HEK293 (cell line): ENCODE measurements around the gene GRM3.

Source experiments
- CTCF ChIA-PET: fragments of 350-600 bp; formaldehyde crosslinking; extraction: SDS; loops from one replicate; lab custom pipeline; 2021; ENCODE audit warnings: antibody characterized with exemption; lab: Yijun Ruan, JAX
- POLR2A ChIA-PET: fragments of 300-600 bp; formaldehyde crosslinking; extraction: SDS; loops from one replicate; lab custom pipeline; 2020; ENCODE audit warnings: antibody characterized with exemption, inconsistent platforms; lab: Yijun Ruan, JAX
- H3K27ac ChIP-seq: fragments of 200-500 bp; sonication (Bioruptor generic); 2 replicates; pipeline ENCODE4 v1.5.1; 2014; ENCODE audit warnings: low read depth, low read length, control low read depth, inconsistent platforms; ENCODE audit errors: extremely low read depth
- H3K36me3 ChIP-seq, 2 experiments: fragments of 200-500 bp in 1 of 2; sonication (Bioruptor generic) in 1 of 2; 1 replicate in 1 of 2; 2 replicates in 1 of 2; pipeline ENCODE4 v1.5.1; 2014 to 2017; ENCODE audit warnings: inconsistent platforms in 2 of 2, low read length in 2 of 2; ENCODE audit not compliant: control insufficient read depth in 2 of 2, insufficient read depth in 1 of 2
- H3K4me1 ChIP-seq: fragments of 200-500 bp; sonication (Bioruptor generic); 2 replicates; pipeline ENCODE4 v1.5.1; 2014; ENCODE audit warnings: mild to moderate bottlenecking, low read length, inconsistent platforms; ENCODE audit not compliant: control insufficient read depth, insufficient read depth
- H3K4me3 ChIP-seq: 2 replicates; pipeline ENCODE4 v1.5.1; 2011; ENCODE audit warnings: low read depth, mild to moderate bottlenecking, control low read depth, low read length, moderate library complexity
- H3K9me3 ChIP-seq: fragments of 200-500 bp; sonication (Bioruptor generic); 2 replicates; pipeline ENCODE4 v1.5.1; 2014; ENCODE audit warnings: low read depth, low read length, inconsistent platforms; ENCODE audit not compliant: control insufficient read depth, insufficient read depth
- FEZF1 ChIP-seq: fragments of 450-650 bp; formaldehyde crosslinking; IDR thresholded peaks from 2 replicates; pipeline ENCODE4 v1.5.1; 2016; ENCODE audit warnings: missing biosample characterization, missing genetic modification characterization
- GLI2 ChIP-seq: fragments of 450-650 bp; formaldehyde crosslinking; IDR thresholded peaks from 2 replicates; pipeline ENCODE4; 2017; ENCODE audit warnings: missing biosample characterization, missing genetic modification characterization, low read depth, borderline replicate concordance
- IKZF3 ChIP-seq: fragments of 450-650 bp; IDR thresholded peaks from 2 replicates; pipeline ENCODE4 v1.5.0; 2018; ENCODE audit warnings: missing biosample characterization, mild to moderate bottlenecking, missing genetic modification characterization, moderate library complexity
- OSR2 ChIP-seq: fragments of 450-650 bp; formaldehyde crosslinking; IDR thresholded peaks from 2 replicates; pipeline ENCODE4 v1.5.1; 2016; ENCODE audit warnings: missing biosample characterization, missing genetic modification characterization
- PRDM1 ChIP-seq: fragments of 450-650 bp; formaldehyde crosslinking; IDR thresholded peaks from 2 replicates; pipeline ENCODE4; 2016; ENCODE audit warnings: missing biosample characterization, missing genetic modification characterization
- SCRT1 ChIP-seq: fragments of 450-650 bp; formaldehyde crosslinking; IDR thresholded peaks from 2 replicates; pipeline ENCODE4 v1.5.1; 2016; ENCODE audit warnings: missing biosample characterization, missing genetic modification characterization, borderline replicate concordance
- SCRT2 ChIP-seq: fragments of 450-650 bp; formaldehyde crosslinking; IDR thresholded peaks from 2 replicates; pipeline ENCODE4 v1.5.1; 2016; ENCODE audit warnings: missing biosample characterization, missing genetic modification characterization
- TCF7L2 ChIP-seq: IDR thresholded peaks from 2 replicates; pipeline ENCODE4 v1.6.1; 2011; ENCODE audit warnings: low read depth, mild to moderate bottlenecking, inconsistent platforms, low read length, moderate library complexity, borderline replicate concordance
- YY1 ChIP-seq: fragments of 450-650 bp; formaldehyde crosslinking; IDR thresholded peaks from 2 replicates; pipeline ENCODE4 v1.5.1; 2018; ENCODE audit warnings: missing biosample characterization, missing genetic modification characterization
- ZBTB1 ChIP-seq: fragments of 450-650 bp; formaldehyde crosslinking; IDR thresholded peaks from 2 replicates; pipeline ENCODE4 v1.5.1; 2016; ENCODE audit warnings: missing biosample characterization, missing genetic modification characterization
- ZBTB8A ChIP-seq: fragments of 450-650 bp; formaldehyde crosslinking; IDR thresholded peaks from 2 replicates; pipeline ENCODE4 v1.5.1; 2016; ENCODE audit warnings: missing biosample characterization, missing genetic modification characterization
- ZIC2 ChIP-seq: fragments of 450-650 bp; formaldehyde crosslinking; IDR thresholded peaks from 2 replicates; pipeline ENCODE4 v1.5.1; 2016; ENCODE audit warnings: missing biosample characterization, missing genetic modification characterization
- ZNF324 ChIP-seq: fragments of 450-650 bp; formaldehyde crosslinking; IDR thresholded peaks from 2 replicates; pipeline ENCODE4 v1.5.1; 2016; ENCODE audit warnings: missing biosample characterization, missing genetic modification characterization
- ZNF561 ChIP-seq: fragments of 450-650 bp; IDR thresholded peaks from 2 replicates; pipeline ENCODE4 v1.5.1; 2018; ENCODE audit warnings: missing biosample characterization, missing genetic modification characterization, borderline replicate concordance
- ZNF596 ChIP-seq: fragments of 450-650 bp; IDR thresholded peaks from 2 replicates; pipeline ENCODE4 v1.5.0; 2018; ENCODE audit warnings: missing biosample characterization, mild to moderate bottlenecking, missing genetic modification characterization, moderate library complexity
- ZNF660 ChIP-seq: fragments of 450-650 bp; IDR thresholded peaks from 2 replicates; pipeline ENCODE4 v1.5.1; 2018; ENCODE audit warnings: missing biosample characterization, mild to moderate bottlenecking, missing genetic modification characterization
- ZNF792 ChIP-seq: fragments of 450-650 bp; formaldehyde crosslinking; IDR thresholded peaks from 2 replicates; pipeline ENCODE4 v1.5.1; 2016; ENCODE audit warnings: missing biosample characterization, missing genetic modification characterization
- ZNF843 ChIP-seq: fragments of 450-650 bp; formaldehyde crosslinking; IDR thresholded peaks from 2 replicates; pipeline ENCODE4 v1.5.1; 2016; ENCODE audit warnings: missing biosample characterization, missing genetic modification characterization
- ZSCAN30 ChIP-seq: fragments of 450-650 bp; IDR thresholded peaks from 2 replicates; pipeline ENCODE4 v1.5.1; 2018; ENCODE audit warnings: missing biosample characterization, mild to moderate bottlenecking, missing genetic modification characterization, moderate library complexity
- TF ChIP-seq, protein P1 (sequence below): fragments of 450-650 bp; formaldehyde crosslinking; IDR thresholded peaks from 2 replicates; pipeline ENCODE4 v1.5.1; 2017; ENCODE audit warnings: missing biosample characterization, missing genetic modification characterization
- TF ChIP-seq, protein P2 (sequence below): fragments of 450-650 bp; formaldehyde crosslinking; IDR thresholded peaks from 2 replicates; pipeline ENCODE4 v1.5.1; 2016; ENCODE audit warnings: missing biosample characterization, missing genetic modification characterization
- TF ChIP-seq, protein P3 (sequence below): fragments of 450-650 bp; formaldehyde crosslinking; IDR thresholded peaks from 2 replicates; pipeline ENCODE4 v1.5.1; 2017; ENCODE audit warnings: missing biosample characterization, missing genetic modification characterization
- TF ChIP-seq, protein P4 (sequence below): fragments of 450-650 bp; formaldehyde crosslinking; IDR thresholded peaks from 2 replicates; pipeline ENCODE4 v1.5.1; 2016; ENCODE audit warnings: missing biosample characterization, missing genetic modification characterization
- TF ChIP-seq, protein P5 (sequence below): fragments of 450-650 bp; formaldehyde crosslinking; optimal IDR thresholded peaks from 2 replicates; pipeline ENCODE3; 2016; ENCODE audit warnings: missing biosample characterization, mild to moderate bottlenecking, missing genetic modification characterization

GRM3 gene

DNA sequence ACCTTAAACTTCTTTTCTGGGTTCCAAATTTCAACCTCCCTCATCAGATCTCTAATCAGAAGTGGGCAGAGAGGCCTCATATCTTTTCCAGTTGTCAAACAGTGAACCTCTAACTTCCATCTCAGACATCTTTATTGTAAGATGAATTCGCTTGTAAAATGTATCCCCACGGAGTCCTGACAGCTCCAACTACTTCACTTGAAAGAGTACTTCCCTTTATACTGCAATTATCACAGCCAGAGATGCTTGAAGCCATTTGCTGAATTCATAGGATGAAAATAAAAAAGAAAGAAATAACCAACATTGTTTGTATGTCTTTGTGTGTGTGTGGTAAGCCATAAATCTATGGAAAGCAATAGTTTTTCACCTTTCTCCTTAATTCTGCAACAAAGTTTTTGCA lies 175.2 kb downstream of the GRM3 start:
- peak; percentile 94 for TF ChIP-seq ZIC2
- no peak for TF ChIP-seq ZNF324
- TF ChIP-seq ZNF792 (tag by site-specific recombination) = no peak
- peak; percentile 23; the same call in 1 of the 2 replicates for TF ChIP-seq ZNF596
- 0 out of 2 replicates have a peak, but pooled peaks have one; percentile 19 for TF ChIP-seq SCRT1 (tag by site-specific recombination)
- no peak for TF ChIP-seq ZBTB1 (tag by site-specific recombination)
- TF ChIP-seq ZSCAN30 = peak; percentile 81
- TF ChIP-seq, protein P1, sequence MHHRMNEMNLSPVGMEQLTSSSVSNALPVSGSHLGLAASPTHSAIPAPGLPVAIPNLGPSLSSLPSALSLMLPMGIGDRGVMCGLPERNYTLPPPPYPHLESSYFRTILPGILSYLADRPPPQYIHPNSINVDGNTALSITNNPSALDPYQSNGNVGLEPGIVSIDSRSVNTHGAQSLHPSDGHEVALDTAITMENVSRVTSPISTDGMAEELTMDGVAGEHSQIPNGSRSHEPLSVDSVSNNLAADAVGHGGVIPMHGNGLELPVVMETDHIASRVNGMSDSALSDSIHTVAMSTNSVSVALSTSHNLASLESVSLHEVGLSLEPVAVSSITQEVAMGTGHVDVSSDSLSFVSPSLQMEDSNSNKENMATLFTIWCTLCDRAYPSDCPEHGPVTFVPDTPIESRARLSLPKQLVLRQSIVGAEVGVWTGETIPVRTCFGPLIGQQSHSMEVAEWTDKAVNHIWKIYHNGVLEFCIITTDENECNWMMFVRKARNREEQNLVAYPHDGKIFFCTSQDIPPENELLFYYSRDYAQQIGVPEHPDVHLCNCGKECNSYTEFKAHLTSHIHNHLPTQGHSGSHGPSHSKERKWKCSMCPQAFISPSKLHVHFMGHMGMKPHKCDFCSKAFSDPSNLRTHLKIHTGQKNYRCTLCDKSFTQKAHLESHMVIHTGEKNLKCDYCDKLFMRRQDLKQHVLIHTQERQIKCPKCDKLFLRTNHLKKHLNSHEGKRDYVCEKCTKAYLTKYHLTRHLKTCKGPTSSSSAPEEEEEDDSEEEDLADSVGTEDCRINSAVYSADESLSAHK = peak; percentile 68
- TF ChIP-seq TCF7L2 = peak; percentile 88; the same call in 1 of the 2 replicates
- 0 out of 2 replicates have a peak, but pooled peaks have one; percentile 29 for TF ChIP-seq YY1 (tag by site-specific recombination)
- TF ChIP-seq, protein P2, sequence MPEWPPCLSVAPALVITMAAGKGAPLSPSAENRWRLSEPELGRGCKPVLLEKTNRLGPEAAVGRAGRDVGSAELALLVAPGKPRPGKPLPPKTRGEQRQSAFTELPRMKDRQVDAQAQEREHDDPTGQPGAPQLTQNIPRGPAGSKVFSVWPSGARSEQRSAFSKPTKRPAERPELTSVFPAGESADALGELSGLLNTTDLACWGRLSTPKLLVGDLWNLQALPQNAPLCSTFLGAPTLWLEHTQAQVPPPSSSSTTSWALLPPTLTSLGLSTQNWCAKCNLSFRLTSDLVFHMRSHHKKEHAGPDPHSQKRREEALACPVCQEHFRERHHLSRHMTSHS (tag by site-specific recombination) = peak; percentile 90
- peak; percentile 58; the same call in 1 of the 2 replicates for TF ChIP-seq ZNF561
- peak; percentile 20; the same call in 1 of the 2 replicates for TF ChIP-seq ZBTB8A (tag by site-specific recombination)
- TF ChIP-seq PRDM1 (tag by site-specific recombination) = no peak
- TF ChIP-seq, protein P3, sequence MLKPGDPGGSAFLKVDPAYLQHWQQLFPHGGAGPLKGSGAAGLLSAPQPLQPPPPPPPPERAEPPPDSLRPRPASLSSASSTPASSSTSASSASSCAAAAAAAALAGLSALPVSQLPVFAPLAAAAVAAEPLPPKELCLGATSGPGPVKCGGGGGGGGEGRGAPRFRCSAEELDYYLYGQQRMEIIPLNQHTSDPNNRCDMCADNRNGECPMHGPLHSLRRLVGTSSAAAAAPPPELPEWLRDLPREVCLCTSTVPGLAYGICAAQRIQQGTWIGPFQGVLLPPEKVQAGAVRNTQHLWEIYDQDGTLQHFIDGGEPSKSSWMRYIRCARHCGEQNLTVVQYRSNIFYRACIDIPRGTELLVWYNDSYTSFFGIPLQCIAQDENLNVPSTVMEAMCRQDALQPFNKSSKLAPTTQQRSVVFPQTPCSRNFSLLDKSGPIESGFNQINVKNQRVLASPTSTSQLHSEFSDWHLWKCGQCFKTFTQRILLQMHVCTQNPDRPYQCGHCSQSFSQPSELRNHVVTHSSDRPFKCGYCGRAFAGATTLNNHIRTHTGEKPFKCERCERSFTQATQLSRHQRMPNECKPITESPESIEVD (tag by site-specific recombination) = peak; percentile 83
- TF ChIP-seq, protein P4, sequence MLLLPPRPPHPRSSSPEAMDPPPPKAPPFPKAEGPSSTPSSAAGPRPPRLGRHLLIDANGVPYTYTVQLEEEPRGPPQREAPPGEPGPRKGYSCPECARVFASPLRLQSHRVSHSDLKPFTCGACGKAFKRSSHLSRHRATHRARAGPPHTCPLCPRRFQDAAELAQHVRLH = 0 out of 2 replicates have a peak, but pooled peaks have one; percentile 58
- TF ChIP-seq OSR2 = 0 out of 2 replicates have a peak, but pooled peaks have one; percentile 28
- peak; percentile 97 for TF ChIP-seq FEZF1
- TF ChIP-seq IKZF3 (tag by site-specific recombination) = 0 out of 2 replicates have a peak, but pooled peaks have one; percentile 40
- peak; percentile 75; the same call in 1 of the 2 replicates for TF ChIP-seq GLI2 (tag by site-specific recombination)
- peak; percentile 93 for TF ChIP-seq ZNF843 (tag by site-specific recombination)
- no peak for TF ChIP-seq ZNF660 (tag by site-specific recombination)
- Histone ChIP-seq H3K36me3 (no peaks in the 10 kb centered on the region), H3K4me1 (no peaks in the 10 kb centered on the region), H3K4me3 (no peak overlapping the region), H3K27ac (no peak overlapping the region), H3K9me3 (no peaks in the 10 kb centered on the region)
- CTCF ChIA-PET = interaction anchor here (1.2 to 8.1 kb wide), 2 partner anchors 11 to 151 kb away, joined by 3 to 86 read pairs; no protein-coding TSS in a partner anchor
- POLR2A ChIA-PET = no interaction called here

DNA sequence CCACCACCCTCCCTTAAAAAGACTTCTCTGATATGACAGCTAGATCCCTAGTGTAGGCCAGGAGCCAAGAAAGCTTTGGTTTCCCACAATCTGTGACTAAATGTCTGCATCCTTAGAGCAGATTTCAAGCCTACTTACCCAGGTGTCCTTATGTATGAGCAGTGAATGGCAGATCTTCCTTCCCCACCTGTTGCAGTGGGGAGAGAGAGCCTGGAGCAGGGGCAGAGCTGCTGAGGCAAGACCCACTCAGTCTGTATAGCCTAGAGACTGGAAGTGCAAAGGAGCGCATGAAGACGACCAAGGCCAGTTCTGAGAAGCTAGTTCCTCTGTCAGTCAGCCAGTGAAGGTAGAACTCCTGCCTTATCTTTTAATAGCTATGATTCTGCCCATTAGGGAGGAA lies 180.1 kb downstream of the GRM3 start:
- H3K4me3 ChIP-seq = no peak overlapping the region

More for the DNA sequence above, 180.1 kb downstream of the GRM3 start:
- Histone ChIP-seq H3K36me3 (no peaks in the 10 kb centered on the region), H3K4me1 (no peaks in the 10 kb centered on the region), H3K27ac (no peak overlapping the region), H3K9me3 (no peaks in the 10 kb centered on the region)
- ChIA-PET CTCF (interaction anchor here (0.9 kb wide), 1 partner anchor 9 kb away, joined by 5 read pairs; no protein-coding TSS in a partner anchor), POLR2A (no interaction called here)
- peak; percentile 51; the same call in 1 of the 2 replicates for TF ChIP-seq SCRT1 (tag by site-specific recombination)
- peak; percentile 79 for TF ChIP-seq SCRT2 (tag by site-specific recombination)
- TF ChIP-seq, protein P5, sequence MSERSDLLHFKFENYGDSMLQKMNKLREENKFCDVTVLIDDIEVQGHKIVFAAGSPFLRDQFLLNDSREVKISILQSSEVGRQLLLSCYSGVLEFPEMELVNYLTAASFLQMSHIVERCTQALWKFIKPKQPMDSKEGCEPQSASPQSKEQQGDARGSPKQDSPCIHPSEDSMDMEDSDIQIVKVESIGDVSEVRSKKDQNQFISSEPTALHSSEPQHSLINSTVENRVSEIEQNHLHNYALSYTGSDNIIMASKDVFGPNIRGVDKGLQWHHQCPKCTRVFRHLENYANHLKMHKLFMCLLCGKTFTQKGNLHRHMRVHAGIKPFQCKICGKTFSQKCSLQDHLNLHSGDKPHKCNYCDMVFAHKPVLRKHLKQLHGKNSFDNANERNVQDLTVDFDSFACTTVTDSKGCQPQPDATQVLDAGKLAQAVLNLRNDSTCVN (tag by site-specific recombination) = no peak
